Measurements from ENCODE around the gene ARHGEF3. TPM values are rescaled to one million over a fixed set of nuclear protein-coding genes. Genes with fewer than 3 reads are reported as not detected.

ARHGEF3 gene, protein sequence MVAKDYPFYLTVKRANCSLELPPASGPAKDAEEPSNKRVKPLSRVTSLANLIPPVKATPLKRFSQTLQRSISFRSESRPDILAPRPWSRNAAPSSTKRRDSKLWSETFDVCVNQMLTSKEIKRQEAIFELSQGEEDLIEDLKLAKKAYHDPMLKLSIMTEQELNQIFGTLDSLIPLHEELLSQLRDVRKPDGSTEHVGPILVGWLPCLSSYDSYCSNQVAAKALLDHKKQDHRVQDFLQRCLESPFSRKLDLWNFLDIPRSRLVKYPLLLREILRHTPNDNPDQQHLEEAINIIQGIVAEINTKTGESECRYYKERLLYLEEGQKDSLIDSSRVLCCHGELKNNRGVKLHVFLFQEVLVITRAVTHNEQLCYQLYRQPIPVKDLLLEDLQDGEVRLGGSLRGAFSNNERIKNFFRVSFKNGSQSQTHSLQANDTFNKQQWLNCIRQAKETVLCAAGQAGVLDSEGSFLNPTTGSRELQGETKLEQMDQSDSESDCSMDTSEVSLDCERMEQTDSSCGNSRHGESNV
- total RNA-seq (2012; rRNA removed): 0.87 and 1.3 TPM in 2 replicates

DNA sequence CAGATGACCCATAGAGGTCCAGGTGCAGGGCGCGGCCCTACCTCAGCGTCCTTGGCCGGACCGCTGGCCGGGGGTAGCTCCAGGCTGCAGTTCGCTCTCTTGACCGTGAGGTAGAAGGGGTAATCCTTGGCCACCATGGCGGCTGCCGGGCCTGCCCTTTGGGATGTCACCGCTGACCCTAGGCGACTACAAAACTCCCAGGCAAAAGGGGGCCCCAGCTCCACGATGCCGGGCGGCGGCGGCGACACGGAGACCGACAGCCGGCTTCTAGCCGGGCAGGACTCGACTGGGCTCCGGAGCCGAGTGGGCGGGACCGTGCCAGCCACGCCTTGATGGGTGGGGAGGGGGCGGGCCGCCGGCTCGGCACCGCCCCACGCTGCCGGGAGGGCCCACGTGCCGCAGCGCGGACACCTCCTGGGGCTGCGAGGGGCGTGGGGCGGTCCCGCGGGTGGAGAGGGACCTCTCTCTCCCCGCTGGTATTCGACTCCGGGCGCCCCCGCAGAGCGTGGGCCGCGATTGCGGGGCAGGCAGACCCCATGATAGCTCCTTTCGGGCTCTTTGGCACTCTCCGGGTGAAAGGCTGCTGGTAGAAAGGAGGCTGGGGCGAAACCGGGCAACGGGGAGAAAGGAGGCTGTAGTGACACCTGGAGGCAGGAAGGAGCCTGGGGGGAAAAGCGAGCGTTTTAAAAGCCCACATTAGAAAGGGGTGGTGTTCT is at the start of gene ARHGEF3:
ARHGEF3 (minus strand) TSS at position 288 of the 716 bp plus-strand sequence; CDS start at position 137, 151 bp downstream.
- Histone ChIP-seq H3K9ac (ENCODE audit: low read depth, low read length) (peak within 1 kb of the TSS; percentile 81), H3K27me3 (ENCODE audit: control insufficient read depth, insufficient read depth, low read length) (no peaks in the 10 kb centered on the region), H3K4me3 (ENCODE audit: low read length) (peak within 1 kb of the TSS; percentile 93), H3K36me3 (ENCODE audit: insufficient read depth, low read length) (no peaks in the 10 kb centered on the region), H3K4me1 (ENCODE audit: control insufficient read depth, insufficient read depth, low read length) (peaks cover 12% of the 10 kb centered on the region), H3K9me3 (replicated peaks; ENCODE audit: low read length) (no peaks in the 10 kb centered on the region), H3K4me2 (ENCODE audit: low read length) (peak within 1 kb of the TSS; percentile 97)

DNA sequence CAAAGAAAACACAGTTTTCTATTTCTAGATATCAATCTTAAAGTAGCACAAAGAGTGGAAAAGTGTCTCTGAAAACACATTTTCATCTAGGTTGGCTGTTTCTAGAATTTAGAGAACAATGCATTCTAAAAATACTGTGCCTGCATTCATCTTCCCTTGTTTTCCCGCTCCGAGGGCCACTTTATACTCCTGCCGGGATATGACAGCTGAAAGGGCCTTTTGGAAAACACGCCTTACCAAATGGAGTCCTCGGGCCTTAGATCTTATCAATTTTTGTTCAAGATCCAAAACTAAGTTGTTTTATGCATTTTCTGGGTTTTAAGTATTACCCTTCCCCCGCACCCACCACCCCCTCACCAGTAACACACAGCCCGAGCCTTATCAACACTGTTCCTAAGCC is 47.9 kb upstream of the ARHGEF3 start:
- no peak overlapping the region for H3K9ac ChIP-seq (ENCODE audit: low read depth, low read length)
- no peak overlapping the region for H3K4me2 ChIP-seq (ENCODE audit: low read length)
- H3K9me3 ChIP-seq (replicated peaks; ENCODE audit: low read length): no peaks in the 10 kb centered on the region
- H3K27me3 ChIP-seq (ENCODE audit: control insufficient read depth, insufficient read depth, low read length): no peaks in the 10 kb centered on the region
- no peaks in the 10 kb centered on the region for H3K36me3 ChIP-seq (ENCODE audit: insufficient read depth, low read length)
- H3K4me1 ChIP-seq (ENCODE audit: control insufficient read depth, insufficient read depth, low read length): peaks cover 18% of the 10 kb centered on the region
- H3K4me3 ChIP-seq (ENCODE audit: low read length): no peak overlapping the region

DNA sequence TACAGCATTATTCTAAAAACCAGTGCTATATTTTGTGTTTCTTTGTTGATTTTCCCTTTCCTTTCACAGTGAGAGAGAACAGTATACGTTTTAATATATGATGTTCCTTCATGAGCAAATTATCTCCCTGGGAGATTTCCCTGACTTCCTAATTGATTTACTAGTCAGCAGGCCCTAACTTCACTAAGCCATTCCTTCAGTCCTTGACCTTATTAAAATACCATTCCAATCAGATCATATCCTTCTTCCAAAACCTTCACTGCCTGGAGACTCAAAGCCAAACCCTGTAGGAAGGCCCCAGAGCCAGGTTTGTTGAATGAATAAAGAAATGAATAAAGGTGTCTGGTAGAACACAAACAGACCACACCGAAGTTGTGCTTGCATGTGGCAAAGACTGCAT is 43.8 kb upstream of the ARHGEF3 start:
- no peak overlapping the region for H3K4me3 ChIP-seq (ENCODE audit: low read length)
- H3K4me1 ChIP-seq (ENCODE audit: control insufficient read depth, insufficient read depth, low read length): no peaks in the 10 kb centered on the region
- no peak overlapping the region for H3K9ac ChIP-seq (ENCODE audit: low read depth, low read length)
- H3K4me2 ChIP-seq (ENCODE audit: low read length): peak overlapping the region; percentile 9
- H3K9me3 ChIP-seq (replicated peaks; ENCODE audit: low read length): no peaks in the 10 kb centered on the region
- H3K36me3 ChIP-seq (ENCODE audit: insufficient read depth, low read length): no peaks in the 10 kb centered on the region
- H3K27me3 ChIP-seq (ENCODE audit: control insufficient read depth, insufficient read depth, low read length): no peaks in the 10 kb centered on the region

DNA sequence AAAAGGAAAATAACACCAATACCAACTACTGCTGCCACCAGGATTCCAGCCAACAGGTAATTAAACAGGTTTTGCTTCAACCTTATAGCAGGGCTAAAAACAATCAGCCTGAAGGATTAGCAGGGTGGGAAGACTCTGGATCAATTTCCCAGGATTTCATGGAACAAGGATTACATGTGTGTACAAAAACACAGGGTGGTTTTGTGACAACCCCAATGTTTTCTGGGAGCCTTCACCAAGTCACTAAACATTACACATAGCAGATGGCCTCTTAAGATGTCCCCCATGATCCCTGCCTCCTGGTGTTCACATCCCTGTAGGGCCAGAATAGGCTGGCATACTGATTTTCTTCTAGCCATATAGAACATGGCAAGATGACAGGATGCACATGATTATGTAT is 42.8 kb upstream of the ARHGEF3 start:
- H3K9me3 ChIP-seq (replicated peaks; ENCODE audit: low read length): no peaks in the 10 kb centered on the region

DNA sequence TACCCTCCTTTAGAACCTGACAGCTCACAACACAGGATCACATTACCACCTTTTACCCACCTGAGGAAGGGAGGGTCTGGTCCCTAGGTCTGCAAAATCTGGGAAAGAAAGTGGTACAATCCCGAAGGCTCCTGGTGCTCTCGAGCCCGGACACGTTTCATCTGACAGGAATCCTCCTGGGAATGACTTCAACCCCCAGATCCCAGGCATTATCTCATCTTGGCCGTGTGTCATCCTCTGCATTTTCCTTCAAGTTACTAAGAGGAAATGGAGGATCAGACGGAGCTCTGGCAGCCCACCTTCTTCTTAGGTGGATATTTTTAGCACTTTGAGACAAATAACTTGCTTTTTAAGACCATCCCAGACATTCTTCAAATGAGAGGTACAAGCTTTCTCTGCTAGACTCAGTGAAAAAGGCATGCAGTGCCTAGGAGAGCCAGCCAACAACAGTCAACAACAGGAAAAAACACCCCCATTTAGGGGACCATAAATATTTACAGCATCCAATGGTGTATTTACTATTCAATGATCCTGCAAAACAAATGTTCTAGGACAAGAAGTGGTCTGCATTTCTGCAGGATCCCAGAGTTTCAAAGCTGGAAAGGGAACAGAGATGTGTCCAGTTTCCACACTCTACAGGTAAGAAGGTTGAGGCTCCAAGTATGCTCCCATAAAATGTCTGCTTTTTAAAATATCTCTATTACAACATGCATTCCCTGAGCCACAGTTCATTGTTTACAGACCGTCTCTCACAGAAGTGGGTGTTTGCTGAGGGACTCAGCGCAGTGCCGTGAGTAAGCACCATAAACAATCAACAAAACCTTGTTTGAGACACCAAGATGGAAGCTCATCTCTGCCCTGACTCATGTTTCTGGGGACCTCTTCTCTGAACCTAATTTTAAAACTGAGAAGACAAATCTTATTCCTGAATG is 38.3 kb upstream of the ARHGEF3 start:
- Histone ChIP-seq H3K4me2 (ENCODE audit: low read length) (no peak overlapping the region), H3K27me3 (ENCODE audit: control insufficient read depth, insufficient read depth, low read length) (no peaks in the 10 kb centered on the region), H3K36me3 (ENCODE audit: insufficient read depth, low read length) (no peaks in the 10 kb centered on the region), H3K4me1 (ENCODE audit: control insufficient read depth, insufficient read depth, low read length) (peaks cover 12% of the 10 kb centered on the region), H3K4me3 (ENCODE audit: low read length) (no peak overlapping the region), H3K9me3 (replicated peaks; ENCODE audit: low read length) (no peaks in the 10 kb centered on the region), H3K9ac (ENCODE audit: low read depth, low read length) (no peak overlapping the region)

More for the DNA sequence above, 42.8 kb upstream of the ARHGEF3 start:
- Histone ChIP-seq H3K36me3 (ENCODE audit: insufficient read depth, low read length) (no peaks in the 10 kb centered on the region), H3K4me1 (ENCODE audit: control insufficient read depth, insufficient read depth, low read length) (no peaks in the 10 kb centered on the region), H3K9ac (ENCODE audit: low read depth, low read length) (no peak overlapping the region), H3K27me3 (ENCODE audit: control insufficient read depth, insufficient read depth, low read length) (no peaks in the 10 kb centered on the region), H3K4me3 (ENCODE audit: low read length) (no peak overlapping the region), H3K4me2 (ENCODE audit: low read length) (no peak overlapping the region)

DNA sequence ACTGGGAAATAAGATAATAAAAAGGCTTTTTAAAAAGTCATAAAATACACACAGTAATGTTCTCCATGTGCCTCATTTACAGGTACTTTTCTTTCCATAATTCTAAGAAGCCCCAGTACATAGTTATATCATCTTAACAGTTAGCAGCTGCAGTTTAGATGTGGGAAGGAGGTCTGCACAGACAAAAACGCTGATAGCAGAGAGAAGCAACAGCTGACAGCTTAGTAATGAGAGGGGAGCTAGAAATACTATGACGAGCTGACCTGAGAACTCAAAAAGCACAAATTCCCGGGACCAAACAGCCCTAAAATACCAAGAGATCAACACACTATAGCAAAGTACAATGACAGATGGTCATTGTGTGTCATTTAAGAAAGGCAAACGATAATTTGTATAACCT is 36.7 kb upstream of the ARHGEF3 start:
- Histone ChIP-seq H3K4me2 (ENCODE audit: low read length) (no peak overlapping the region), H3K36me3 (ENCODE audit: insufficient read depth, low read length) (no peaks in the 10 kb centered on the region), H3K4me1 (ENCODE audit: control insufficient read depth, insufficient read depth, low read length) (peaks cover 12% of the 10 kb centered on the region), H3K9me3 (replicated peaks; ENCODE audit: low read length) (no peaks in the 10 kb centered on the region), H3K4me3 (ENCODE audit: low read length) (no peak overlapping the region), H3K9ac (ENCODE audit: low read depth, low read length) (no peak overlapping the region), H3K27me3 (ENCODE audit: control insufficient read depth, insufficient read depth, low read length) (no peaks in the 10 kb centered on the region)

DNA sequence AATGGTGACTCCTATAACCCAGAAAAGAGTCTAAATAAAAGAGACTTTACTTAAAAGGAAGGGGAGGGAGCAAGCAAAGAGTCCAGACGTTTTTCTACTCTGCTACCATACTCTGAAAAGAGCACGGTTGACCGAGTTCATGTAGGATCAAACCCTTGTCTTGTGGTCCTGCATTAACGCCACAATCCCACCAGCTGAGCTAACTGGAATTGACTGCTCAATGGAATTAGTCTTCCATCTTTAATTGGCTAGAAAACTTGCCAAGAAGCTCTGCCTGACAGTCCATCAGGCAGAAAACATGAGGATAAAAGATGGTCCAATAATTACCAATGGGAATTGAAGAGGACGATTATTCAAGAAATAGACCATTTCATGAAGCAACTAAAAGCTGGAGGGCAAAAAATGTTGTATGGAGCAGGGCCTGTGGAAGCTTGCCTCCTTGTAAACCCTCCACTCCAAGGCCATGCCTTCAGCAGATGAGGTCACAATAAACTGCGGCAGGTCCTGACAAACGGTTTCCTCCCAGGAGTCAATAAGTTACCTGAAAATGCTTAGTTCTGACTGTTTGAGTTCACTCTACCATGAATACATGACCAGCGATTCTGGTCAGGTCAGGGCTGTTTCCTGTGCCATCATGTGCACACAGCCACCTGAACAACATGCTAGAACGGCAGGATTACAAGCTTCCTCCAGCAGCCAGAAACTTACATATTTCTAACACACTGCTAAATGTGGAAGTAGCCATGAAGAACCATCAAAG is 35.6 kb upstream of the ARHGEF3 start:
- Histone ChIP-seq H3K9ac (ENCODE audit: low read depth, low read length) (no peak overlapping the region), H3K36me3 (ENCODE audit: insufficient read depth, low read length) (no peaks in the 10 kb centered on the region), H3K4me1 (ENCODE audit: control insufficient read depth, insufficient read depth, low read length) (peaks cover 12% of the 10 kb centered on the region), H3K4me2 (ENCODE audit: low read length) (no peak overlapping the region), H3K27me3 (ENCODE audit: control insufficient read depth, insufficient read depth, low read length) (no peaks in the 10 kb centered on the region), H3K9me3 (replicated peaks; ENCODE audit: low read length) (no peaks in the 10 kb centered on the region), H3K4me3 (ENCODE audit: low read length) (no peak overlapping the region)

DNA sequence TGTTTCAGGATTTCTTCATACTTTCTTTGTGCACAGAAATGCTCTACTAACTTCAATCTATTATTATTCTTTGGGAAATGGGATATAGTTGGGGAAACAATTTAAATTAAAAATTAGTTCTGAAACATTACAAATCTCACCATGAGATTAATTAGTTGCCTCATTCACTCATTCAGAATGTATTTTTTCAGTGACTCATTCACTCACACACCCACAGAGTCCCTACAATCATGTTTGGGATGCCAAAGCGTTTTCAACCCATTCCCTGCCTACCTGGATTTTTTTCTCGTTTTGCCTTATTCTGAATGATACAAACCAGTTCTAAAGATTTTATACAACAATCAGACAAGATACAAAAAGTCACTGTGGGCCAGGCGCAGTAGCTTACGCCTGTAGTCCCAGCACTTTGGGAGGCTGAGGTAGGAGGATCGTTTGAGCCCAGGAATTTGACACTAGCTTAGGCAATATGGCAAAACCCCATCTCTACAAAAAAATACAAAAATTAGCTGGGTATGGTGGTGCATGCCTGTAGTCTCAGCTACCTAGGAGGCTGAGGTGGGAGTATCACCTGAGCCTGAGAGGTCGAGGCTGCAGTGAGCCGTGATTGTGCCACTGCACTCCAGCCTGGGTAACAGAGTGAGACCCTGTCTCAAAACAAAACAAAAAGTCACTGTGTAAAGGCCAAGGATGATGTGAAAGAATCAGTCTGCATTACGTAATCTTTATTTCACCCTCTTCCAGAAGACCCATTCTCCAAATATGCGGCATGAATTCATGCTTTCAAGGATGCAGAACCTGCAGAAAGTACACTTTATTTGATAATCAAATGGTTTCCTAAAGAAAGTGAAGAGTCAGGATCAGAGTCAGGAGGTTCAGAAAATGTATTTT is 34.8 kb upstream of the ARHGEF3 start:
- H3K4me1 ChIP-seq (ENCODE audit: control insufficient read depth, insufficient read depth, low read length): peaks cover 12% of the 10 kb centered on the region
- H3K27me3 ChIP-seq (ENCODE audit: control insufficient read depth, insufficient read depth, low read length): no peaks in the 10 kb centered on the region
- no peaks in the 10 kb centered on the region for H3K9me3 ChIP-seq (replicated peaks; ENCODE audit: low read length)
- no peaks in the 10 kb centered on the region for H3K36me3 ChIP-seq (ENCODE audit: insufficient read depth, low read length)
- no peak overlapping the region for H3K4me2 ChIP-seq (ENCODE audit: low read length)
- no peak overlapping the region for H3K4me3 ChIP-seq (ENCODE audit: low read length)
- H3K9ac ChIP-seq (ENCODE audit: low read depth, low read length): no peak overlapping the region

DNA sequence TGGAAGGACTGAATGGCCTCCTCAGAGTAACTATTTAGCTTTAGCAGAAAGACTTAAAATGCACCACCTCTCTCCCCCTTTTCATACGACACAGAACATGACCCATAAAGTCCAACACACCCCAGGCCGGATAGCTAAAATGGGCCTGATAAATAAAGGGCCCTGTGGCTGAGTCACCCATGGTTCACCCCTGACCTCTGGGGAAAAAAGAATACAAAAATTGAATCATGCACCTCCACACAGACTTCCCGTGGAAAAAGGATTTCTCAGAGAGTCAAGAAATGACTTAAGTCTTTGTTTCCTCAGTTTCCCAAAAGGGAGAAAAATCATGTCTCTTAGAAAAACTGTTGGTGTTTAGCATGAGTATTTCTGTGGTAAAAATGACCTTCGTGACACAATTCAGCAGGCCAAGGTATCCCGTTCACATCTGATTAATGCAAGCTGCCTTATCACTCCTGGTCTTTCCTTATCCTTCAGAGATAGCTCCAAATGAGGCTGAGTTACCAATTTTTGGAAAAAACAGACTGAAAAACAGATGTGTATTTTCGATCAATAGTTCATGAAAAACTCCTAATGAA is 34.0 kb upstream of the ARHGEF3 start:
- Histone ChIP-seq H3K9ac (ENCODE audit: low read depth, low read length) (no peak overlapping the region), H3K4me1 (ENCODE audit: control insufficient read depth, insufficient read depth, low read length) (peaks cover 12% of the 10 kb centered on the region), H3K4me2 (ENCODE audit: low read length) (no peak overlapping the region), H3K4me3 (ENCODE audit: low read length) (no peak overlapping the region), H3K36me3 (ENCODE audit: insufficient read depth, low read length) (no peaks in the 10 kb centered on the region), H3K9me3 (replicated peaks; ENCODE audit: low read length) (no peaks in the 10 kb centered on the region), H3K27me3 (ENCODE audit: control insufficient read depth, insufficient read depth, low read length) (no peaks in the 10 kb centered on the region)

DNA sequence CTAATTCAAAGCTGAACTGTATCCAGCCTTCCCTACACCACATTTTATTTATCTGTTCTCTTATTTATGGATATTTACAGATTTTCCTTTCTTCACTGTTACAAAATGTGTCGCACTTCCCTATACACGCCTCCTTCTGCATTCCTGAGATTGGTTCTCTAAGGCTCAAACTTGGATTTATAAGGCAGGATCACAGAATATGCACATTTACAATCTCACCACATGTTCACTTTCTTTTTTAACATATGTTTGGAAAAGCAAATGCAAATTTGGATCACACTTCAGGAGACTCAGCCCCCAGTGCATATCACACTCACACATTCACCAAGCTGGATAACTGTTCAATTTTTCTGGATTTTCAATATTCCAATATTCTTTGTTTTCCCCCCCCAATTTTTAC is 31.8 kb upstream of the ARHGEF3 start:
- Histone ChIP-seq H3K9me3 (replicated peaks; ENCODE audit: low read length) (no peaks in the 10 kb centered on the region), H3K4me2 (ENCODE audit: low read length) (no peak overlapping the region), H3K4me1 (ENCODE audit: control insufficient read depth, insufficient read depth, low read length) (peaks cover 12% of the 10 kb centered on the region), H3K27me3 (ENCODE audit: control insufficient read depth, insufficient read depth, low read length) (no peaks in the 10 kb centered on the region), H3K9ac (ENCODE audit: low read depth, low read length) (no peak overlapping the region), H3K4me3 (ENCODE audit: low read length) (no peak overlapping the region), H3K36me3 (ENCODE audit: insufficient read depth, low read length) (no peaks in the 10 kb centered on the region)

Data from skeletal muscle satellite cell (primary cell).